GM12878 (cell line): ENCODE results near the gene SLC15A4. TPM values are rescaled to one million over a fixed set of nuclear protein-coding genes. Genes with fewer than 3 reads are reported as not detected.

ENCODE experiments used
- BCL11A ChIP-seq: IDR thresholded peaks from 2 replicates; pipeline ENCODE4 v1.6.1; 2011; ENCODE audit warnings: low read depth, low read length
- CBX5 ChIP-seq: sonication (generic); IDR thresholded peaks from 2 replicates; pipeline ENCODE4 v1.6.1; 2016; ENCODE audit warnings: low read depth, moderate library complexity, mild to moderate bottlenecking, inconsistent platforms
- FOXM1 ChIP-seq: IDR thresholded peaks from 2 replicates; pipeline ENCODE4 v1.6.1; 2012; ENCODE audit warnings: low read depth, mild to moderate bottlenecking, inconsistent platforms, low read length, moderate library complexity
- LARP7 ChIP-seq: fragments of 450-650 bp; IDR thresholded peaks from 2 replicates; pipeline ENCODE4 v1.6.1; 2017; ENCODE audit warnings: mild to moderate bottlenecking
- MTA3 ChIP-seq: IDR thresholded peaks from 2 replicates; pipeline ENCODE4 v1.6.1; 2012; ENCODE audit warnings: low read length, inconsistent platforms, borderline replicate concordance
- MXI1 ChIP-seq: fragments of 150-350 bp; IDR thresholded peaks from 2 replicates; pipeline ENCODE4 v1.6.1; 2011; ENCODE audit warnings: low read depth, mild to moderate bottlenecking, inconsistent platforms, low read length, improper control_type of control experiment
- MYC ChIP-seq: IDR thresholded peaks from 2 replicates; pipeline ENCODE4 v1.6.1; 2011; ENCODE audit warnings: mild to moderate bottlenecking, low read length, moderate library complexity, inconsistent platforms; ENCODE audit not compliant: insufficient read depth, insufficient replicate concordance, insufficient read length, severe bottlenecking
- NRF1 ChIP-seq: conservative IDR thresholded peaks from 2 replicates; pipeline ENCODE4 v1.6.1; 2011; ENCODE audit warnings: mild to moderate bottlenecking, low read depth, low read length, improper control_type of control experiment
- RB1 ChIP-seq: fragments of 450-650 bp; formaldehyde crosslinking; IDR thresholded peaks from 2 replicates; pipeline ENCODE4 v1.6.1; 2017; ENCODE audit warnings: mild to moderate bottlenecking, borderline replicate concordance
- ZBTB40 ChIP-seq: fragments of 450-650 bp; IDR thresholded peaks from 2 replicates; pipeline ENCODE4 v1.6.1; 2016; ENCODE audit warnings: mild to moderate bottlenecking, moderate library complexity, borderline replicate concordance
- ZNF384 ChIP-seq: IDR thresholded peaks from 2 replicates; pipeline ENCODE4 v1.6.1; 2012; ENCODE audit warnings: low read depth, mild to moderate bottlenecking, low read length, improper control_type of control experiment, borderline replicate concordance
- polyA plus RNA-seq, 11 experiments: library from polyadenylated mRNA; depleted of rRNA in 4 of 11; unstranded in 6 of 11; stranded (reverse) in 5 of 11; fragments of >200 nt; fragmentation: Nextera tagmentation in 4 of 11; fragmentation: Illumina TruSeq in 1 of 11; extraction: Ambion mirVana in 4 of 11; extraction: Trizol in 1 of 11; gene quantifications; 1 replicate in 1 of 11; 2 replicates in 10 of 11; pipeline versions ENCODE4 v1.2.1 to v1.2.3, GENCODE V29; 2011 to 2016; ENCODE audit warnings: inconsistent platforms in 2 of 11, missing spikeins in 2 of 11, low read depth in 1 of 11
- total RNA-seq, 4 experiments: library from RNA; depleted of rRNA in 3 of 4; stranded (reverse); fragments of >200 nt in 3 of 4; fragmentation: Illumina TruSeq in 1 of 4; extraction: Trizol in 1 of 4; gene quantifications; 2 replicates each; pipeline versions ENCODE4 v1.2.1 to v1.2.3, GENCODE V29; 2013 to 2021
- TF ChIP-seq, protein P1 (sequence below): fragments of 450-650 bp; IDR thresholded peaks from 2 replicates; pipeline ENCODE4 v1.6.1; 2017; ENCODE audit warnings: mild to moderate bottlenecking, moderate library complexity
- TF ChIP-seq, protein P2 (sequence below): IDR thresholded peaks from 2 replicates; pipeline ENCODE4 v1.6.1; 2012; ENCODE audit warnings: low read depth, low read length, improper control_type of control experiment
- TF ChIP-seq, protein P3 (sequence below): fragments of 450-650 bp; IDR thresholded peaks from 2 replicates; pipeline ENCODE4 v1.6.1; 2016; ENCODE audit warnings: mild to moderate bottlenecking

Gene SLC15A4
- total and polyA plus RNA-seq, 10 of the 15 experiments (the other 5 are each of a cell fraction or from before 2014, with no cell fraction given) = 12.7 to 257 (median 36.6) TPM

- TF ChIP-seq ZBTB40 (no peak), CBX5 (no peak), NRF1 (no peak), MTA3 (peak; percentile 19; the same call in 1 of the 2 replicates), MXI1 (0 out of 2 replicates have a peak, but pooled peaks have one; percentile 8), MYC (no peak), ZNF384 (0 out of 2 replicates have a peak, but pooled peaks have one; percentile 42), FOXM1 (no peak), RB1 (no peak), BCL11A (no peak), LARP7 (peak; percentile 32; the same call in 1 of the 2 replicates)
- TF ChIP-seq, protein P1, sequence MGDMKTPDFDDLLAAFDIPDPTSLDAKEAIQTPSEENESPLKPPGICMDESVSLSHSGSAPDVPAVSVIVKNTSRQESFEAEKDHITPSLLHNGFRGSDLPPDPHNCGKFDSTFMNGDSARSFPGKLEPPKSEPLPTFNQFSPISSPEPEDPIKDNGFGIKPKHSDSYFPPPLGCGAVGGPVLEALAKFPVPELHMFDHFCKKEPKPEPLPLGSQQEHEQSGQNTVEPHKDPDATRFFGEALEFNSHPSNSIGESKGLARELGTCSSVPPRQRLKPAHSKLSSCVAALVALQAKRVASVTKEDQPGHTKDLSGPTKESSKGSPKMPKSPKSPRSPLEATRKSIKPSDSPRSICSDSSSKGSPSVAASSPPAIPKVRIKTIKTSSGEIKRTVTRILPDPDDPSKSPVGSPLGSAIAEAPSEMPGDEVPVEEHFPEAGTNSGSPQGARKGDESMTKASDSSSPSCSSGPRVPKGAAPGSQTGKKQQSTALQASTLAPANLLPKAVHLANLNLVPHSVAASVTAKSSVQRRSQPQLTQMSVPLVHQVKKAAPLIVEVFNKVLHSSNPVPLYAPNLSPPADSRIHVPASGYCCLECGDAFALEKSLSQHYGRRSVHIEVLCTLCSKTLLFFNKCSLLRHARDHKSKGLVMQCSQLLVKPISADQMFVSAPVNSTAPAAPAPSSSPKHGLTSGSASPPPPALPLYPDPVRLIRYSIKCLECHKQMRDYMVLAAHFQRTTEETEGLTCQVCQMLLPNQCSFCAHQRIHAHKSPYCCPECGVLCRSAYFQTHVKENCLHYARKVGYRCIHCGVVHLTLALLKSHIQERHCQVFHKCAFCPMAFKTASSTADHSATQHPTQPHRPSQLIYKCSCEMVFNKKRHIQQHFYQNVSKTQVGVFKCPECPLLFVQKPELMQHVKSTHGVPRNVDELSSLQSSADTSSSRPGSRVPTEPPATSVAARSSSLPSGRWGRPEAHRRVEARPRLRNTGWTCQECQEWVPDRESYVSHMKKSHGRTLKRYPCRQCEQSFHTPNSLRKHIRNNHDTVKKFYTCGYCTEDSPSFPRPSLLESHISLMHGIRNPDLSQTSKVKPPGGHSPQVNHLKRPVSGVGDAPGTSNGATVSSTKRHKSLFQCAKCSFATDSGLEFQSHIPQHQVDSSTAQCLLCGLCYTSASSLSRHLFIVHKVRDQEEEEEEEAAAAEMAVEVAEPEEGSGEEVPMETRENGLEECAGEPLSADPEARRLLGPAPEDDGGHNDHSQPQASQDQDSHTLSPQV = peak; percentile 60
- TF ChIP-seq, protein P2, sequence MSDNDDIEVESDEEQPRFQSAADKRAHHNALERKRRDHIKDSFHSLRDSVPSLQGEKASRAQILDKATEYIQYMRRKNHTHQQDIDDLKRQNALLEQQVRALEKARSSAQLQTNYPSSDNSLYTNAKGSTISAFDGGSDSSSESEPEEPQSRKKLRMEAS = no peak
- TF ChIP-seq, protein P3, sequence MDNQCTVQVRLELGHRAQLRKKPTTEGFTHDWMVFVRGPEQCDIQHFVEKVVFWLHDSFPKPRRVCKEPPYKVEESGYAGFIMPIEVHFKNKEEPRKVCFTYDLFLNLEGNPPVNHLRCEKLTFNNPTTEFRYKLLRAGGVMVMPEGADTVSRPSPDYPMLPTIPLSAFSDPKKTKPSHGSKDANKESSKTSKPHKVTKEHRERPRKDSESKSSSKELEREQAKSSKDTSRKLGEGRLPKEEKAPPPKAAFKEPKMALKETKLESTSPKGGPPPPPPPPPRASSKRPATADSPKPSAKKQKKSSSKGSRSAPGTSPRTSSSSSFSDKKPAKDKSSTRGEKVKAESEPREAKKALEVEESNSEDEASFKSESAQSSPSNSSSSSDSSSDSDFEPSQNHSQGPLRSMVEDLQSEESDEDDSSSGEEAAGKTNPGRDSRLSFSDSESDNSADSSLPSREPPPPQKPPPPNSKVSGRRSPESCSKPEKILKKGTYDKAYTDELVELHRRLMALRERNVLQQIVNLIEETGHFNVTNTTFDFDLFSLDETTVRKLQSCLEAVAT = peak; percentile 83
Measured at GRCh38 chr12:128818065-128819022, 5.4 kb downstream of the SLC15A4 start (continued).
